MM.1S (cell line): ENCODE results near the gene DPH6.

Experiments used
- EZH2 ChIP-seq: fragments of 300-600 bp; sonication (generic); optimal IDR thresholded peaks from 2 replicates; pipeline ENCODE3; 2017; ENCODE audit warnings: low read depth, mild to moderate bottlenecking, antibody characterized with exemption, low read length, mixed read lengths
- TF ChIP-seq, protein P1 (sequence below): fragments of 300-600 bp; sonication (generic); IDR thresholded peaks from 2 replicates; pipeline ENCODE4 v1.5.1; 2016; ENCODE audit warnings: antibody characterized with exemption, low read length, mixed read lengths

DNA sequence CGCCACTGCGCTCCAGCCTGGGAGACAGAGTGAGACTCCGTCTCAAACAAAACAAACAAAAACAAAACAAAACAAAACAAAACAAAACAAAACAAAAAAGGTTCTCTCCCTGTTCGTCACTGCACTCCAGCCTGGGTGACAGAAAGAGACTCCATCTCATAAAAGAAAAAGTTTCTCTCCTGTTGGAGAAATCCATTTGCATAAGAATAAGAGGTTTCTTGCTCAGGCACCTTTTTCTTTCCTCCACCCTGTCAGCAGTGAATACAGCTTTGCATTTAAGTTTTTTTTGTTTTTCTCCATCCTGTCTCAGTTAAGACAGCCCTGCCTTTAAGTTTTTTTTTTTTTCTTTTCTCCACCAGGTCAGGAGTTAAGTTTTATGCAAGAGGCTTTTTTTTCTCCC lies 109.5 kb downstream of the DPH6 start:
- TF ChIP-seq, protein P1, sequence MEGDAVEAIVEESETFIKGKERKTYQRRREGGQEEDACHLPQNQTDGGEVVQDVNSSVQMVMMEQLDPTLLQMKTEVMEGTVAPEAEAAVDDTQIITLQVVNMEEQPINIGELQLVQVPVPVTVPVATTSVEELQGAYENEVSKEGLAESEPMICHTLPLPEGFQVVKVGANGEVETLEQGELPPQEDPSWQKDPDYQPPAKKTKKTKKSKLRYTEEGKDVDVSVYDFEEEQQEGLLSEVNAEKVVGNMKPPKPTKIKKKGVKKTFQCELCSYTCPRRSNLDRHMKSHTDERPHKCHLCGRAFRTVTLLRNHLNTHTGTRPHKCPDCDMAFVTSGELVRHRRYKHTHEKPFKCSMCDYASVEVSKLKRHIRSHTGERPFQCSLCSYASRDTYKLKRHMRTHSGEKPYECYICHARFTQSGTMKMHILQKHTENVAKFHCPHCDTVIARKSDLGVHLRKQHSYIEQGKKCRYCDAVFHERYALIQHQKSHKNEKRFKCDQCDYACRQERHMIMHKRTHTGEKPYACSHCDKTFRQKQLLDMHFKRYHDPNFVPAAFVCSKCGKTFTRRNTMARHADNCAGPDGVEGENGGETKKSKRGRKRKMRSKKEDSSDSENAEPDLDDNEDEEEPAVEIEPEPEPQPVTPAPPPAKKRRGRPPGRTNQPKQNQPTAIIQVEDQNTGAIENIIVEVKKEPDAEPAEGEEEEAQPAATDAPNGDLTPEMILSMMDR: no peak
- TF ChIP-seq EZH2: no peak
